ENCODE results near the gene DNAJC24. TPM values are rescaled to one million over a fixed set of nuclear protein-coding genes. Genes with fewer than 3 reads are reported as not detected.

DNAJC24 gene
- total RNA-seq, 3 donors from 2014 or later, result 21.5 to 26.0 (median 24.6) TPM

- H3K4me1 Mint-ChIP-seq (ENCODE audit: low read depth), result peaks cover 4% of the 10 kb centered on the region
- H3K36me3 Mint-ChIP-seq (ENCODE audit: insufficient read depth), result peaks cover 2% of the 10 kb centered on the region
- H3K27me3 Mint-ChIP-seq (ENCODE audit: low read depth), result no peaks in the 10 kb centered on the region
- no peak overlapping the region for H3K4me3 Mint-ChIP-seq
- no peak for DNase-seq
- no peak for ATAC-seq
- no peaks in the 10 kb centered on the region for H3K9me3 Mint-ChIP-seq
Measured at GRCh38 chr11:31480930-31481329, 111.3 kb downstream of the DNAJC24 start.

Other genes with a start within 250 kb of the DNAJC24 start
- under 1 TPM in 1 of 3 donors, not detected in 2; 0.19 TPM for gene DCDC1, start 121 bp upstream of the DNAJC24 start, total RNA-seq
- 10 to 100 TPM; 17.7 to 26.7 (median 22.2) TPM for gene IMMP1L, start 139.8 kb downstream of the DNAJC24 start, total RNA-seq
- gene ELP4, start 139.9 kb downstream of the DNAJC24 start, total RNA-seq, result 10 to 100 TPM; 15.7 to 17.6 (median 16.1) TPM